Measurements from ENCODE around the gene B9D2.
A peak's percentile ranks its signal among the peaks of the same experiment; 100 is the strongest.

B9D2 gene

DNA sequence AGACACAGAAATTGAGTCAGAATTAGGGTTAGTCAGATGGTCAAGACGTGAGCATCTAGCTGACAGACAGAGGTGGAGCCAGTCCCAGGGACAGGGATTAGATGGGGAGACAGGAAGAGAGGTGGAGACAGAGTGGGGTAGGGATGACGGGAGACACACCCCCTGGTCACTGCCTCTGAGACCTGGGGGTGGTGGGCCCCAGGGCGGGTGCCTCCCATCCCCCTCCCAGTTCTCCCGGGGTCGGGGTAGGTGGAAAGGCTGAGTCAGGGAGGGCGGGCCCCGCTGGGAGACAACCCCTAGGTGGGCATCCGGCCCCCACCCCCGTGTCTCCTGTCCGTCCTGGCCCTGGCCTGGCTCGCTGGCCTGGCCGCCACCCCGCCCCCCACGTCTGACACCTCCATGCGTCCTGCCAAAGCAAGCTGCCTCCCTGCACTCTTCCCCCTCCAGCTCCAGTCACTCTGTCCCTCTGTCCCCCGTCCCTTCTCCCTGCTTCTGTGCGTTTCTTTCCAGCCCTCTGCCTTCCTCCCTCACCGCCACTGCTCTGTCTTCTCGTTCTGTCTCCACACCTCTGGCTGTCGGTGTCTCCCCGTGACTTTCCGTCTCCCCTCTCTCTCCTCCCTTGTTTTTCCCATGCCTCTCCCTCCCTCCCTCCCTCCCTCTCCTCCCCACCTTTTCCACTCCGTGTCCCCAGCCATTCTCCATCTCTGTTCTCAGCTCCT lies 38.9 kb downstream of the B9D2 start:
- no peak overlapping the region for H3K4me3 ChIP-seq (ENCODE audit: low read length in 2 of 2)
- peak overlapping the region; percentile 75 to 83 for H3K27ac ChIP-seq (ENCODE audit: low read depth in 2 of 2, low read length in 2 of 2)
- H3K27me3 ChIP-seq (ENCODE audit: control insufficient read depth in 2 of 2, insufficient read depth in 2 of 2, low read length in 2 of 2), result peaks cover 4 to 13% of the 10 kb centered on the region in 2 donors
- no peak overlapping the region for H3K9ac ChIP-seq (ENCODE audit: low read depth in 1 of 2, low read length in 2 of 2)
- H3K36me3 ChIP-seq (ENCODE audit: control insufficient read depth in 2 of 2, insufficient read depth in 2 of 2, low read length in 2 of 2), result peaks cover 12 to 20% of the 10 kb centered on the region in 2 donors
- no peaks in the 10 kb centered on the region for H3K9me3 ChIP-seq (ENCODE audit: control insufficient read depth in 2 of 2, low read length in 2 of 2)
- H3K4me1 ChIP-seq (ENCODE audit: control insufficient read depth in 2 of 2, insufficient read depth in 2 of 2, low read length in 2 of 2), result peaks cover 54 to 62% of the 10 kb centered on the region in 2 donors

DNA sequence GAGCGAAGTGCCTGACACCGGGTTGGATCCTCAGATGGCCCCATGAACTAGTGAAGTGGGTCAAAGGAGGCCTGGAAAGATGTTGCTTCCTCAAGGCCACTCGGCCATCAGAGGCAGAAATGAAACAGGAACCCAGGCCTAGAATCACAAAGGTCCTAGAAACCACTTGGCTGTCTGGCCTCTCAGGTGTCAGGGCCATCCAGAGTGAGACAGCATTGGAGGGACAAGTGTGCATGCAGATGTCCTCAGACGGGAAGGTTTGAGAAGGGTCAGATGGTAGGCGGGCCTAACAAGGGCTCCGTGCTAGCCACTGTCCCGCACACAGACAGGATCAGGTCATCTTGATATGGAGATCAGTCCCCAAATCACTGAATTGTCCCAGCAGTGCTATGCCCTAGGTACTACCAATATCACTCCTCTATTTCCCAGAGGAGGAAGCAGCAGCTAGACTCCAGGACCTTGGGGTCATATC lies 39.7 kb downstream of the B9D2 start:
- H3K4me1 ChIP-seq (ENCODE audit: control insufficient read depth in 2 of 2, insufficient read depth in 2 of 2, low read length in 2 of 2), result peaks cover 54 to 62% of the 10 kb centered on the region in 2 donors
- H3K9ac ChIP-seq (ENCODE audit: low read depth in 1 of 2, low read length in 2 of 2), result peak overlapping the region in 1 of 2 donors; percentile 8
- H3K27ac ChIP-seq (ENCODE audit: low read depth in 2 of 2, low read length in 2 of 2), result peak overlapping the region; percentile 75 to 83
- H3K27me3 ChIP-seq (ENCODE audit: control insufficient read depth in 2 of 2, insufficient read depth in 2 of 2, low read length in 2 of 2), result peaks cover 4 to 13% of the 10 kb centered on the region in 2 donors
- no peak overlapping the region for H3K4me3 ChIP-seq (ENCODE audit: low read length in 2 of 2)
- H3K36me3 ChIP-seq (ENCODE audit: control insufficient read depth in 2 of 2, insufficient read depth in 2 of 2, low read length in 2 of 2), result peaks cover 17 to 27% of the 10 kb centered on the region in 2 donors
- H3K9me3 ChIP-seq (ENCODE audit: control insufficient read depth in 2 of 2, low read length in 2 of 2), result no peaks in the 10 kb centered on the region

DNA sequence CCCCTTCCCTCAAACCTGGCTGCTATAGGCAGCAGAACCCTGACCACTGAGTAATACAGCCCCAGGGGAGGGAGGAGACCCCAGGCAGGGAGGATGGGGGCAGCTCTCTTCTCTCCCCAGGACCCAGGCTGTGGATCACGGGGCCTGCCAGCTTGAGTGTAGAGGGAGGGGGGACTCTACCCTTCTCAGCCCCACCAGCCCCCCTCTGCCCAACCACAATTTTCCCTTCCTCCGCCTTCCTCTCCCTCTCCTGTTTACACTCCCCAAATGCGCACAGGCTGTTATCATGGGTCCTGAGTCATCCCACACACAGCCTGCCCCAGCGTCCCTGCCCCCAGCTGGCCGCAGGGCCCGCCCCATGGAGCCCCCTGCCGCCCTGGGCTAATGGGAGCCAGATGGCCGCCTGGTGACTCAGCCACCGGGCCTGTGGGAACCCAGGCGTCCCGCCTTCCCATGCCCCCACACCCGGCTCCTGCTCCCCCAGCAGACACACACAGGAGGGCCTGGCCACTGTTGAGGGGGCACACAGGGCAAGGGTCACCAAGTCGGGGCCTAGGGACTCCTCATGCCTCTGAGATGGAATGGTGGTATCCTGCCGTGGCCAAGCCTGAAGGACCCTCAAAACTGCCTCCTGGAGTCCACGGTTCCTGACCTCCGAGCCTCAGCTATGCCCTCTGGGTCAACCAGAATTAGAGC lies 40.4 kb downstream of the B9D2 start:
- Histone ChIP-seq H3K4me3 (ENCODE audit: low read length in 2 of 2) (no peak overlapping the region), H3K36me3 (ENCODE audit: control insufficient read depth in 2 of 2, insufficient read depth in 2 of 2, low read length in 2 of 2) (peaks cover 24 to 34% of the 10 kb centered on the region in 2 donors), H3K9ac (ENCODE audit: low read depth in 1 of 2, low read length in 2 of 2) (peak overlapping the region in 1 of 2 donors; percentile 45), H3K4me1 (ENCODE audit: control insufficient read depth in 2 of 2, insufficient read depth in 2 of 2, low read length in 2 of 2) (peaks cover 49 to 56% of the 10 kb centered on the region in 2 donors), H3K9me3 (ENCODE audit: control insufficient read depth in 2 of 2, low read length in 2 of 2) (no peaks in the 10 kb centered on the region), H3K27ac (ENCODE audit: low read depth in 2 of 2, low read length in 2 of 2) (peak overlapping the region; percentile 75 to 83), H3K27me3 (ENCODE audit: control insufficient read depth in 2 of 2, insufficient read depth in 2 of 2, low read length in 2 of 2) (peaks cover 4 to 13% of the 10 kb centered on the region in 2 donors)

DNA sequence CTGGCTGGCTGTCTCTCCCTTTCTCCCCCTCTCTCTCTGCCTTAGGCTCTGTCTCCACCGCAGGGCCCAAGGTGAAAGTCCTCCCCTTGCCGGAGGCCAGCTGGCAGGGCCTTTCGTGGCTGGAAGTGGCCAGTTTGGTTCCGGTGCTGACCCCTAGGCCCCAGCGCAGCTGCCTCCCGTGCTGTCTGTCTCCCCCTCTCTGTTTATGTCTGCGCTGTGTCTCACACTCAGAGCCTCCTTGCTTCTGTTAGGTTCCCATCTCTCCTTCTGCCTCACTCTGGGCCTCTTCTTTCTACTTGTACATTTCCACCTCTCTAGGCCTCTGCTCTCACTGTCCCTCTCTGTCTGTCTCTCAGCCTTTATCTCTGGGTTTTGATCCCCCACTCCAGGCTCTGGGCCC lies 40.9 kb downstream of the B9D2 start:
- peak overlapping the region; percentile 41 to 45 for H3K9ac ChIP-seq (ENCODE audit: low read depth in 1 of 2, low read length in 2 of 2)
- H3K4me3 ChIP-seq (ENCODE audit: low read length in 2 of 2), result no peak overlapping the region
- peaks cover 27 to 38% of the 10 kb centered on the region in 2 donors for H3K36me3 ChIP-seq (ENCODE audit: control insufficient read depth in 2 of 2, insufficient read depth in 2 of 2, low read length in 2 of 2)
- H3K27ac ChIP-seq (ENCODE audit: low read depth in 2 of 2, low read length in 2 of 2), result peak overlapping the region; percentile 75 to 83
- H3K4me1 ChIP-seq (ENCODE audit: control insufficient read depth in 2 of 2, insufficient read depth in 2 of 2, low read length in 2 of 2), result peaks cover 43 to 50% of the 10 kb centered on the region in 2 donors
- peaks cover 4 to 12% of the 10 kb centered on the region in 2 donors for H3K27me3 ChIP-seq (ENCODE audit: control insufficient read depth in 2 of 2, insufficient read depth in 2 of 2, low read length in 2 of 2)
- no peaks in the 10 kb centered on the region for H3K9me3 ChIP-seq (ENCODE audit: control insufficient read depth in 2 of 2, low read length in 2 of 2)

DNA sequence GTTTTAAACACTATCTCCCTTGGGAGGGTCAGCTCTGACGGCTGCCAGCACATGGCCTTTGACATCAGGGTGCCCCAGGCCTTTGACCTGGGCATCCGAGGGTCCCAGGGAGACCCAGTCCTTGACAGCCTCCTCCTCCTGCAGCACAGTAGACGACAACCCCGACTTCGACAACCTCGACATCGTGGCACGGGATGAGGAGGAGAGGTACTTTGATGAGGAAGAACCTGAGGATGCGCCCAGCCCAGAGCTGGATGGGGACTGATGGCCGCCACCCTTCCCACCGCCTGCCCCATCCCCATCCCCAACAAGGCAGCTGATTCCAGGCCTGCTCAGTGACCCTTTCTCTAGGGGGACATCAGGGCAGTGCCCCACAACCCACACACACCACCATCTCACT lies 41.5 kb downstream of the B9D2 start:
- Histone ChIP-seq H3K4me1 (ENCODE audit: control insufficient read depth in 2 of 2, insufficient read depth in 2 of 2, low read length in 2 of 2) (peaks cover 38 to 45% of the 10 kb centered on the region in 2 donors), H3K9ac (ENCODE audit: low read depth in 1 of 2, low read length in 2 of 2) (peak overlapping the region in 1 of 2 donors; percentile 26), H3K27ac (ENCODE audit: low read depth in 2 of 2, low read length in 2 of 2) (peak overlapping the region; percentile 75 to 83), H3K27me3 (ENCODE audit: control insufficient read depth in 2 of 2, insufficient read depth in 2 of 2, low read length in 2 of 2) (peaks cover 4 to 10% of the 10 kb centered on the region in 2 donors), H3K36me3 (ENCODE audit: control insufficient read depth in 2 of 2, insufficient read depth in 2 of 2, low read length in 2 of 2) (peaks cover 28 to 38% of the 10 kb centered on the region in 2 donors), H3K9me3 (ENCODE audit: control insufficient read depth in 2 of 2, low read length in 2 of 2) (no peaks in the 10 kb centered on the region), H3K4me3 (ENCODE audit: low read length in 2 of 2) (no peak overlapping the region)

DNA sequence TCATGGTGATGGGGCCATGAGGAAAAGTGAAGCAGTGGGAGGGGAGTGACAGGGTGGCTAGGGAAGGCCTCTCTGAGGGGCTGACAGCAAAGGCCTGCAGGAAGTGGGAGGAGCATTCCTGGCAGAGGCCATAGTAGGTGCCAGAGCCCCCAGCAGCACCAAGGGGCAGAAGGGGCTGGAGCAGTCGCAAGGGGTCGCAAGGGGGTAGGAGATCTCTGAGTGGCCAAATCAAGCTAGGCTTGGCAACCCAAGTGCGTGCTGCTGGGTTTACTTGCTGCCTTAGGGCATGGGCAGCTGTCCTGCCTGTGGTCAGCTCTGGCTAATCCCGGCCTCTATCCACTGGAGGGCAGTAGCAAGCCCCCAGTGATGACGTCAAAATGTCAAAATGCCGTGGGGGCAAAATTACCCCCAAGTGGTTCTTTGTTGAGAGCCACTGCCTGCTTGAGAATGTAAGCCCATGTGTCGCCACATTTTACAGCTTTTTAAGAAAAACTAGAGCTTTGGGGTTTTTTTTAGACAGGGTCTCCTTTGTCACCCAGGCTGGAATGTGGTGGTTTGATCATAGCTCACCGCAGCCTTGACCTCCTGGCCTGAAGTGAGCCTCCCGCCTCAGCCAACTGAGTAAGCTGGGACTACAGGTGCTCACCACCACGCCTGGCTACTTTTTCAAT lies 42.2 kb downstream of the B9D2 start:
- Histone ChIP-seq H3K9ac (ENCODE audit: low read depth in 1 of 2, low read length in 2 of 2) (no peak overlapping the region), H3K27ac (ENCODE audit: low read depth in 2 of 2, low read length in 2 of 2) (peak overlapping the region in 1 of 2 donors; percentile 75), H3K9me3 (ENCODE audit: control insufficient read depth in 2 of 2, low read length in 2 of 2) (no peaks in the 10 kb centered on the region), H3K4me1 (ENCODE audit: control insufficient read depth in 2 of 2, insufficient read depth in 2 of 2, low read length in 2 of 2) (peaks cover 31 to 38% of the 10 kb centered on the region in 2 donors), H3K27me3 (ENCODE audit: control insufficient read depth in 2 of 2, insufficient read depth in 2 of 2, low read length in 2 of 2) (peaks cover 4 to 7% of the 10 kb centered on the region in 2 donors), H3K4me3 (ENCODE audit: low read length in 2 of 2) (no peak overlapping the region), H3K36me3 (ENCODE audit: control insufficient read depth in 2 of 2, insufficient read depth in 2 of 2, low read length in 2 of 2) (peaks cover 35 to 44% of the 10 kb centered on the region in 2 donors)

DNA sequence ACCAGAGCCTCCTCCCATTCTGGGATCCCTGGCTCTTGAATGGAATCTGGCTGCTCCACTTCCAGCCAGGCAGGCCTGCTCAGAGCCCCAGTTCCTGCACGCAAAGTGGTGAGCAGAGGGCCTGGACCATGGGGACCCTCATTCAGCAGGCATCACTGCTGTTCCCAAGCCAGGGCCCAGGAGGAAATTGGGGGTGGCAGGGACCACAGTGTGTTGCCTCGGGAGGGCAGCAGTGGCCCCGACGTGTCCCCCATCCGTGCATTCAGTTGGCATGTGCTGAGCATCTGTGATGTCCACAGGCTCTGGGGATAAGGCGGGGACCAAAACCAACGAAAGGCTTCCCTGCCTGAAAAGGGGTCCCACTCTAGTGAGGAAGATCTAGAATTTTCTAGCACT lies 42.7 kb downstream of the B9D2 start:
- Histone ChIP-seq H3K9me3 (ENCODE audit: control insufficient read depth in 2 of 2, low read length in 2 of 2) (no peaks in the 10 kb centered on the region), H3K4me3 (ENCODE audit: low read length in 2 of 2) (no peak overlapping the region), H3K9ac (ENCODE audit: low read depth in 1 of 2, low read length in 2 of 2) (no peak overlapping the region), H3K27me3 (ENCODE audit: control insufficient read depth in 2 of 2, insufficient read depth in 2 of 2, low read length in 2 of 2) (peaks cover 2% of the 10 kb centered on the region in 2 donors), H3K36me3 (ENCODE audit: control insufficient read depth in 2 of 2, insufficient read depth in 2 of 2, low read length in 2 of 2) (peaks cover 40 to 49% of the 10 kb centered on the region in 2 donors), H3K27ac (ENCODE audit: low read depth in 2 of 2, low read length in 2 of 2) (peak overlapping the region in 1 of 2 donors; percentile 75), H3K4me1 (ENCODE audit: control insufficient read depth in 2 of 2, insufficient read depth in 2 of 2, low read length in 2 of 2) (peaks cover 26 to 33% of the 10 kb centered on the region in 2 donors)

DNA sequence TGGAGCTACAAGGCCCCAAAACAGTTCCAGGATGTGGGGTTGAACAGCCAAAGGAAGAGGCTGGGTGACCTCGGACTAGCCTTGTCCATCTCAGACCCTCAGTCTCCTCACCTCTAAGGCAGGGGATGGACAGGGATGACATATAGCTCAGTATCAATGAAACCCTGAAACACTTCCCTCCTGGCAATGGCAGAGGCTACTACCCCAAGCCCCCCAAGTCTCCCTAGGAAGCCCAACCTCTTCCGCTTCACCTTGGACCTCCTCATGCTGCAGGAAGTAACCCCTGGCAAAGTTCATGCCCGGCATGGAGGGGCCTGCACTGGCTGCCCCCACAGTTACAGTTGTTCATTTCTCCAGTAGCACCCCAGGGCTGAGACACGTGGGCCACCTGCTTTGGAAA lies 43.4 kb downstream of the B9D2 start:
- Histone ChIP-seq H3K27me3 (ENCODE audit: control insufficient read depth in 2 of 2, insufficient read depth in 2 of 2, low read length in 2 of 2) (no peaks in the 10 kb centered on the region), H3K36me3 (ENCODE audit: control insufficient read depth in 2 of 2, insufficient read depth in 2 of 2, low read length in 2 of 2) (peaks cover 44 to 54% of the 10 kb centered on the region in 2 donors), H3K4me3 (ENCODE audit: low read length in 2 of 2) (no peak overlapping the region), H3K9me3 (ENCODE audit: control insufficient read depth in 2 of 2, low read length in 2 of 2) (no peaks in the 10 kb centered on the region), H3K27ac (ENCODE audit: low read depth in 2 of 2, low read length in 2 of 2) (no peak overlapping the region), H3K9ac (ENCODE audit: low read depth in 1 of 2, low read length in 2 of 2) (no peak overlapping the region), H3K4me1 (ENCODE audit: control insufficient read depth in 2 of 2, insufficient read depth in 2 of 2, low read length in 2 of 2) (peaks cover 20 to 26% of the 10 kb centered on the region in 2 donors)

DNA sequence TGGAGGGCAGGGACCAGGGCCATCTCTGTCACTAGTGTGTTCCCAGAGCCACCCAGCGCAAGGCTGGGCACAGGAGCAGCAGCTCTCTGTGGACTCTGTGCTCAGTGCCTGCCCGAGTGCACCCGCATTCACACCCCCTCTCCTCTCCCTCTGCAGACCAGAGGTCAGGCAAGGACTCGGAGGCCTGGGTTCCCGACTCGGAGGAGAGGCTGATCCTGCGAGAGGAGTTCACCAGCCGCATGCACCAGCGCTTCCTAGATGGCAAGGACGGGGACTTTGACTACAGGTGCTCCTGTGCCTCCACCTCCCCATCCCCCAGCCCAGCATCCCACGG lies 43.8 kb downstream of the B9D2 start:
- Histone ChIP-seq H3K4me3 (ENCODE audit: low read length in 2 of 2) (no peak overlapping the region), H3K9me3 (ENCODE audit: control insufficient read depth in 2 of 2, low read length in 2 of 2) (no peaks in the 10 kb centered on the region), H3K9ac (ENCODE audit: low read depth in 1 of 2, low read length in 2 of 2) (no peak overlapping the region), H3K4me1 (ENCODE audit: control insufficient read depth in 2 of 2, insufficient read depth in 2 of 2, low read length in 2 of 2) (peaks cover 18 to 23% of the 10 kb centered on the region in 2 donors), H3K36me3 (ENCODE audit: control insufficient read depth in 2 of 2, insufficient read depth in 2 of 2, low read length in 2 of 2) (peaks cover 44 to 54% of the 10 kb centered on the region in 2 donors), H3K27me3 (ENCODE audit: control insufficient read depth in 2 of 2, insufficient read depth in 2 of 2, low read length in 2 of 2) (no peaks in the 10 kb centered on the region), H3K27ac (ENCODE audit: low read depth in 2 of 2, low read length in 2 of 2) (no peak overlapping the region)
